ENCODE measurements around the gene MBOAT1.

MBOAT1 gene

DNA sequence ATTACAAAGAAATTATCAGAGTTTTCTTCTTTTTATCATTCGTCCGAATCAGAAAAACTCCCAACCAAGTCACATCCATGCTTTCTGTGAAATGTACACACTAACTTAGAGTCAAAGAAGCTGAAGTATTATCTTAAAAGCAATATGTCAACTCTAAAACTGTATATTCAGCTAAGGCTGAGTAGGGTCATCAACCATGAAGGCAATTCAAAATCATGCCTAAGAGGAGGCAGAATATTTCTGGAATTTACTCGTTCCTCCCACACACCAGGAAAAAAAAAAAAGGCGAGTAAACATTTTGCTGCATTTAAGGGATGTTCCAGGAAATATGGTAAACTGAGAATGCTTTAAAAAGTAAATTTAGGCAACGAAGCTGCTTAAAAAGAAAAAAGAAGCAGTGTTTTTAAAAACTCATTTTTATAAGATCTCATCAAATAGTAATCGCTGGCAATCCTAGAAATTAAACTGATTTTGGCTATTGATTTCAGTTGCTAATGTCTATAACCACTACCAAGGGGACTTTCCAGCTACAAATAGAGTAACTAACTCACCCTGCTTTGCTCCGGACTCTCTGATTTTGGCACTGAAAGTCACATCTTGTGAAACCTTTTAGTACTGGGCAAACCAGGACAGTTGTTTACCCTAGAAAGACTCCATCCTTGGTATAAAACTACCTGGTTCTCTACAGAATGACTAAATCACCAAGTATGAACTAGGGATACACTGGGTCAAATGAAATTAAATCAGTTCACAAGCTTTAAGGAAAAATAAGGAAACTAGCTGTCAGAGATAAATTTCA lies 82.8 kb downstream of the MBOAT1 start:
- no peak for DNase-seq

DNA sequence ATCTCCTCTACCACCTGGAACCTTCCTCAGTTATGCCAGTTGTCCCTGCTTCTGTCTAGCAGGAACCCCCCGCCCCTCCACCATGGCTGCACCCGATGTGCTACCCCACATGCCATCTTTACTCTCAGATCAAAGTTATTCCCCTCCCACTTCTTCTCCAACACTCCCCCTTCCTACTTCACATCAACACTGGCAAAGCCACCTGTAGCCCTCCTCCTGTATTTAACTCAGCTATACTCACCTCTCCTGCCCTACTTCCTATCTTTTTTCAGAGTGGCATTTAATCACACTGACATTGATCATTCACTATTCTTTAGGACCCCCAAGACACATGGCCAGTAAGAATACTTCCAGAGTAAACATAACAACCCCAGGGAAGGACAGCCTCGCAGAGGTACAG lies 84.3 kb downstream of the MBOAT1 start:
- no peak for DNase-seq

DNA sequence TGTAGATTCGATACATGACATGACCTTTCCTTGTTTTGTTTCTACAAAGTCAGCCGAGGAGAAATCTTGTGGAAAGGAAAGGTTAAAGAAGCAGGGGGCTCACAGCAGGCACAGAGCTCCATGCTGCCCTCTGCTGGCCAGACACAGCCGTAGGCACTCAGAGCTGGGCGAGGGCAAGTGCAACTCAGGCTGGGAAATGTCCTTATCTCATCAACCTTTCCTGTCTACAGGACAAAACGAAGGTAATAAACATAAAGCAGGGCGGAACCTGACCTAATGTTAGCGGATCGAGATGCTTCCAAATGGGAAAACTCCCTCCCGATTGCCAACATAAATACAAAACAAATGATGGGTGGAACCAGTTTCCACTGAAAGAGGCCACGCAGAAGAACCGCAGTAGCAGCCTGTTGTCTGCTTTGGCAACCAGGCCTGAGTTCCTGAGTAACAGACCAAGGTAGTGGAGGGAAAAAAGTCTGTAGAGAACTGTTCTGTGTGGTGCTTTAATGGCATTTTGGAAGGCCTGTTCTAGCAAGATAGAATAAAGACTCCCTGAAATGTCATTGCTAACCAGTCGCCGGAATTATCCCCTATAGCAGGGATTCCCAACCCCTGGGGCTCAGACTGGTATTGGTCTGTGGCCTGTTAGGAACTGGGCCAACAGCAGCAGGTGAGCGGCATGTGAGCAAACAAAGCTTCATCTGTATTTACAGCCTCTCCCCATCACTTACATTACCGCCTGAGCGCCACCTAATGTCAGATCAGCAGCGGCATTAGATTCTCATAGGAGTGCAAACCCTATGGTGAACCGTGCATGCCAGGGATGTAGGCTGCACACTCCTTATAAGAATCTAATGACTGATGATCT lies 85.2 kb downstream of the MBOAT1 start:
- peak; percentile 45 for DNase-seq

DNA sequence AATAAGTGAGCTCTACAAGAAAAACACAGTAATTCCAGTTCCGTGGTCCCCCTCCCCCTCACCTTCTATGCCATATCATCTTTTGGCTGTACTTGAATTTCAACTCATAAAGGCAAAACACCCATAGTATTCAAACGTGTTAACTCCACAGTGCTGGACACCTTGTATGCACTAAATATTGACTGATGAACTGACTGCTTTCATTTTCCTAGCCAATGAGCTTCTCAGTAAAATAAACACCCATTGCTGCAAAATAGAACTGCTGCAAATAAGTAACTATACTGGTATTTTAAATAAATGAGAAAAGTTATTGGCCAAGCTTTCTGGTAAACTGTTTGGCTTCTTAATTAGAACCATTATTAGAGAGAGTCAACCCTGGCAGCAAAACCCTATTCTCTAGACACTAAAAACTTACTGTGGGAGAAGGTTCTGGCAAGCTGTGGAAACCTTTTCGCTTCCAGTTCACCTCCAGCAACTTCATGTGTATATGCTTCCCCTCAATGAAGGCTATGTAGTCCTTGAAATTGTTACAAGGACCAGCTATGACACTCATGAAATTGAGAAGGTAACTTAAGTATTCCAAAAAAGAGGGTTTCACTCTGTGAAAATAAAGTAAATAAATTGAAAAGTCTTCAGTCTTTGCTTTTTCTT lies 86.0 kb downstream of the MBOAT1 start:
- DNase-seq = no peak

DNA sequence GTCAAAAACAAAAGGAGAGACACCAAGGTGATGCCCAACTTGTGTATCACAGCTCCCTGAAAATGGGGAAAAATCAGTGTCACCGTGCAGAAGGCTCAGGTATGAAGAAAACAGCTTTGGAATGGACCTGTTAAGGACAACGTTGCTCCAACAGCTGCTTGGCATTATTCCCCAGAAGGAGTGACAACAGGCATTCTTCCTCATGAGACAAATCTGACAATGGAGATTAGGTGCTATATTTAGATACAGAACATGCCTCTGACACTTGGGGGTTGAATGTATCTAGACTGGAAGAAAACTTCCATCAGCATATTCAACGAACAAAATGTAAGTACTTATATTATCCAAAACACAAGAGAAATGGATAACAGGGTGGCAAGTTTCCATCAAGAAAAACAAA lies 87.7 kb downstream of the MBOAT1 start:
- no peak for DNase-seq

DNA sequence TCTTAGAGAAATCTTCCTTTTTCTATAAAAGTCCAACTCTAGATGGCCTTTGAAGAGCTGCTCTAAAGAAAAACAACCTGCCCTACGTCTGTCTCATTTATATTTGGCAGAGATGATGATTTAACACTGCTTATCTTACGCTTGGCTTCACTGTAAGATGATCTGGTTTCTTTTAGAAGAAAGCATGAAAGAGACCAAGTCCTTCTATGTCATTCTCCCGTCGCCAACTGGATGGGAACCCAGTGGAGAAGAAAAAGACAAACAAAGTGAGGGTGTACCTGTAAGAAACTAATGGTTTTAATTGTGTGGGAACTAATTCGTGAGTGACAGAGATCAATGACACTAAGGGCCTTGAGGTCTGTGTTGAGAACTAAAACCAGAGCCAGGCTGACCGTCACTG lies 92.8 kb downstream of the MBOAT1 start:
- DNase-seq = no peak

DNA sequence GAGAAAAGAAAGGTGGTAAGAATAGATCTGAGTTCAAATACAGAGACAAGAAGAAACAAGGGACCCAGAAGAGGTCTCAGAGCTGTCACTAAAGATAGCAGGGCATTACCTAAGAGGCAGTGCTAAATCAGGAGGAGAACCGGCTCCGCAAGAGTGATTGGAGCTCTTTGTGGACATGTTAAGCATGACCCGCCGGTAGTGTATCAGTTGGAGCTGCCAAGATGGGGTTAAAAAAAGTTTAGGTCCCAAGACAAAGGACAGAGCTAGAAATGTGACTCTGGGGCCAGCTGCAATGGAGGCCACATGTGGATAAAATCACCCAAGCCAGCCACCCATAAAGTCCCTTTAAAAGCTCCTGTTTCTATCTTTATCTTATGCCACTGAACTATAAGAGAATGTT lies 93.4 kb downstream of the MBOAT1 start:
- DNase-seq = no peak

DNA sequence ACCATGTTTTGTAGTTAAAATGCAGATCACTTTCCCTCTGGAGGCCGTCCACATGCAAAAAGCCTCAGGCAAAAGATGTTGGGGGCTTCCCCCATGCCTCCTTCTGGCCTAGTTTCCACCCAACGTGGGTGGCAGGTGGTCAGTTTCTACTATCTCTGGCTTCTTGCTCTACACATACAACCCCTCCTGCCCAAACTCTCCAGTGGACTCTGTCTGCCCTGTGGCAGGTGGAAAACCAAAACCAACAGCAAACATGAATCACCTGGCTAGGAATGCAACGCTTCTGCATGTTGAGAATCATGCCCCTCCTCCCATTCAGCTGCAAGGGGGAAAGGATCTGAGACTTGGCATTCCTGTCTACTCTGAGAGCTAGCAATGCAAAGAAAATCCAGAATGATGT lies 94.8 kb downstream of the MBOAT1 start:
- no peak for DNase-seq

DNA sequence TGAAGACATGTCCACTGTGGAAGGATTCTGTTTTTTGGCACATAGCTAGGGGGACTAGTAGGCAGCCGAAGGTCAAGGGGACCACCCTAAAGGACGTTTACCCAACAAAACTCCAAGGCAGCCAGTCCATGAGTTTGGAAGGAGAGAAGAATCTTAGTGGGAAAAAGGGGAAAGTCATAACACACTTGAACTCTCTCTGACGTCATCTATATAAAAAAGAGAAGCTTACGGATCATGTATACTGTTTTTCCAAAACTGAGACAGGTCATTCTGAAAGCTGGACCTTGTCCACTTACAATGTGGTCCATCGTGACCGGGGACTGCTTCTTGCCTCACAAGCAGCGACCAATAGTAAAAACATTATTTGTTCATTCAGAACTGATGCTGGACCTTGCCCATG lies 95.5 kb downstream of the MBOAT1 start:
- no peak for DNase-seq

DNA sequence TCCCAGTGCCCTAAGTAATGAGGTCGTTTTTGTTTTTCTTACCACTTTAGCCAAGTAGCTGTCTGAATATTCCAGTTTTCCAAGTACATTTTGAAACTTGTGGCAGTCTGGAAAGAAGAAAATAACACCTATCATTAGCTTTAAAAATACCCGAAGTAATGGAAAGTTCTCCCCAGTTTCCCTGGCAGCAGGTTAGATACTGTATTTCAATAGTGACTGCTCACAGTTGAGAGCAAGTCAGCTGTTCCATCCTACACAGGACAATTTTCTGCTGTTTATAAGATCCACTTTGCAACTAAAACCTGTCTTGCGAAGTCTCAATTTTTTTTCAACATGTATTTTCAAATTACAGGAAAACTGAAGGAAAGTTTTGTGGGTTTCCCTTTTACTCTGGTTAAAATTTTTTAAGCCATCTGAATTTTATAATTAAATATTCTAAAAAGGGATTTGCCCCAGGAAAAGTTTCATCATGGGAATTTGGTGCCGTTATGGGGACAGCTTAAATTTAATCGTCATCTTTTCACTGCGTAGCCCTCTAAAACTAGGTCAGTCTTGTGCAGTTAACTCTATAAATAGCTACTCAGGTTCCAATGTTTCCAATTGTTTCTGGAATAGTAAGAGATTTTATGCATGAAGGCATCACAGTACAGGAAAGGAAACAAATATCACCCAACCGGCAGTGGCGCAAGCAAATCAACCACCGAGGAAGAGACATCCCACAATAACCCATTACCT lies 96.9 kb downstream of the MBOAT1 start:
- no peak for DNase-seq

DNA sequence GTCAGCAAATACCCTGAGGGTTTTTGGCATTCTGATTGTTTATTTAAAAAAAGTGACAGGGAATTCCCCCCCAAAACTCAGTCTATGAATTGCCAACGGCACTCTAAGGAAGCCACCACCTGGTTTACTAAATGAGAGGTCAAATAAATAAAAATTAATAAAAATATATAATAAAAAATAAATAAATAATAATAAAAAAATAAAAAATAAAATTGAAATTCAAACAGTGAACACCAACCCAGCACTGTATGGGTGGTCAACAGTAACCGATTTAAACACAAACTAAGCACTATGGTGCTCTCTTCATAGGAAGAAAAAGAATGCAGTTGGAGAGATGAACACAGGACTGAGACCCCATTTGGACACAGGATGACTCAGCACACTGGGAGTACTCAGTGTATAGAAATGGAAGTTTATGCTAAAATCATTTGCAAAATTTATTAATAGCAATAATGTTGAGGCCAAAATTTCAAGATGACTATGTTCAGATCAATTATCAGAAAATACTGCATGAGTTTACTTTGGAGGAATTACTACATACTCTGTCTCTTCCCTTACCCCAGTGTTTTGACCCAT lies 98.5 kb downstream of the MBOAT1 start:
- DNase-seq = no peak

DNA sequence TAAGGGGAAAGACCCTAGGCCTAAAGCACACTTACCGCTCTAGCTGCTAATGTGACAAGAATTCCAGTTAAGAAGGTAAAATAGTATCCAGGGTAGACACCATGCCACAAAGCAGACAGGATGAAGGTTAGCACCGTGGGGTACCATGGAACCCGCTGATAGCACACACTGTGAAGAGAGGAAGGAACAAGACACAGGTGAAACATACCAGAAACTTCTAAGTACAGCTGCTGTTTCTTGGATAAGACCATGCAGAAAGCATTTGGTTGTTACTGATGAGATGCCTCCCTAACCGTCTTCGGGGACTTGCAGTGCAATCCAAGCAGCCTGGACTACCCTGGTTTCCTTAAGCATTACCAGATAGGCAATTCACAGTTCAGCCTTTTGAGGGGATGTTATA lies 99.4 kb downstream of the MBOAT1 start:
- DNase-seq = no peak

DNA sequence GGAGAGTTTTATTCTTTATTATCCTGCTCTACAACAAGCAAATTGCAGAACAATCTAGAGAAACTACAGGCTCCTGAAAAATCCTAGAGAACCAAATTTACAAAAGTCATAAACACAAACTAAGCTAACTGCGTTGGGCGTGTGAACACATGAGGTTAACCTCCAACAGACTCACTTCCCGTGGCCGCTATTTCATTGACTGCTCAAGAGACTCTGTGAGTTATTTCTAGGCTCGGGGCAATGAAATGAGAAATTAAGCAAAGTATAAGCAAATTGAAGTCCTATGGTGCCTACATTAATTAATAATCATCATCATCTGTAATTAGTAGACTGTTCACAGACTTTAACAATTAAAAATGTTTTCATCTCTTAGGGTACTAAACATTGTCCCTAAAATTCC lies 100.0 kb downstream of the MBOAT1 start:
- DNase-seq = no peak

DNA sequence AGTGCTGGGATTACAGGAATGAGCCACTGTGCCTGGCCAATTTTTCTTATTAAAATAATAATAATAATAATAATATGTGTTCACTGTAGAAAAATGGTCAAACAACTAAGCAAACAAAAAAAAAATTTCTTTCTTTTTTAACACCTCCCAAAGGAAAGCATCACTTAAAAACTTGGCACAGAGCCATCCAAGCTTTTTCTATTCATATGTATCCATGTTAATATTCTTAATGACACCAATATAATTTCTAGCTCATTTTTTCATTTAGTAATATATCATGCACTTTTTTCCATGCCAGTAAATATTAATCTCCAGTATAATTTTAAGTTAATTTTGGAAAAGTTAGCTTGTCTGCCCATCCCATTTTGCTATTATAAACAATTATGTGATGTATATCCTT lies 101.8 kb downstream of the MBOAT1 start:
- DNase-seq = no peak

DNA sequence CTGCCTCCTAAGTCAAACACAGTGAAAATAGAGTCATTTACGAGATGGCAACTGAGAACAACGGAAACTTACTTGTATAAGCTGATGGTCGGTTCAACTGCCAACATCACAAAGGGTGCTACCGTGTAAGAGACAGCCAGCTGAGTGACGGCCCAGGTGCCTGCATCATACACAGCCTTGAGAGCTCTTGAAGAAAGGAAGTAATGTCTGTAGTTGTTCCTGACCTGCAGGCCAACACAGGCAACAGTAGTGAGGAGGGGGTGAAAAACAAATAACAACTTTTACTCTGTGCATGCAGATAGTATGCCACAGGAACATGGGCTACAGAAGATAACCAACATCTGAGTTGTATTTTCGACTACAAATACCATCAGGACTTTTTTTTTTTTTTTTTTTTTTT lies 102.7 kb downstream of the MBOAT1 start:
- no peak for DNase-seq

DNA sequence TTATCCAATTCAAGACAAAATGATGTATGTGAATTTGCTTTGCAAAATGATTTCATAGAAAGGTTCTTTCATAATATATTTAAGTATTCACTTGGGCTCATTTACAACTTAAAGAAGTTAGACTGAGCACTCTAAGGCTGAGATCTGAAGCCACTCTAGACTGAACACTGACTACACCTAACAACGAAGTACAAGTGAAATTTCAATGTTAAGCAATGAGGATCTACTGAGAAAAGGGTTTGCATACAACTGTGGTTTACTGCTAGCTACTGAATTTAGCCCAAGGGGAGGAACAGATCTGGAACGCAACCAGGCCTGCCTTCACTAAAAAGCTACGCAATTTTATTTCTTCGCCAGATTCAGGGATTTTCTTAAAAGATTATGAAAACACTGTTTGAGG lies 106.4 kb downstream of the MBOAT1 start:
- DNase-seq = no peak

DNA sequence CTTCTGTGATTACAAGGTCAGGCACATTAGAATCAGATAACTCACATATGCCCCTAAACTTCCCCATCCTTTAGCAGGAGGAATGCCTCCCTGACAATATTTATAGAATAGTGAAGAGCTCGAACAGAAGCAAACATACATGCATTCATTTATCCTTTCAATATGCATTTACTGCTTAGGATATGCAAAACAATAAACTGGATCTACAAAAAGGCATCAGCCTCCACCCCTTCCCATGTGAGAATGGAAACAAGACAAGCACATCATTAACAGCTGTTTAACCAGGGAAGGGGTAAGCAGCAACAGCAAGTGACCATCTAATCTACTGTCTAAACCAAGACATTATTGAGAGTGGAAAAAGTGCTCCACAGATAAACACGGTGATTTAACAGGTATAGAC lies 107.6 kb downstream of the MBOAT1 start:
- no peak for DNase-seq

DNA sequence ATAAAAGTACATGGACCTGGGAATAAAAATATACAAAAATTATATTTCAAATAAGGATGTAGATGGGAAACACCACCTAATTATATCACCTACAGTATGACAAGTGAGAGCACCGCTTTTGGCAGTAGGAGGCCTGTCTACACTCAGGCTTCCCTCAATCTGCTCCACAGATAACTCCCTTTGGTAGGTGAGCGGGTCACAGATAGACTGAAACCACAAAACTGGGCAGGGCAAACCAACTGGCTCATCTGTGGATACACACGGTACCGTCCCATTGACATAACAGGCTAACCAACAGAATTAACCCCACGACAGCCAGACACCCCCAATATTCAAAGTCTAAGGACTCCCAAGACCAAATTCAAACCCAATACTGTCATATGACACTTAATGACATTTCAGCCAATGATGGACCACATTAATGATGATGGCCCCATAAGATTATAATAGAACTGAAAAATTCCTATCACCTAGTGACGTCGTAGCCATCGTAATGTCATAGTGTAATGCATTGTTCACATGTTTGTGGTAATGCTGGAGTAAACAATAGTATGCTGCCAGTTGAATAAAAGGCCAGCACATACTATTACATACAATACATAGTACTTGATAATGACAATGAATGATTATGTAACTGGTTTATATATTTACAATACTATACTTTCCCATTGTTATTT lies 109.7 kb downstream of the MBOAT1 start:
- DNase-seq = no peak

DNA sequence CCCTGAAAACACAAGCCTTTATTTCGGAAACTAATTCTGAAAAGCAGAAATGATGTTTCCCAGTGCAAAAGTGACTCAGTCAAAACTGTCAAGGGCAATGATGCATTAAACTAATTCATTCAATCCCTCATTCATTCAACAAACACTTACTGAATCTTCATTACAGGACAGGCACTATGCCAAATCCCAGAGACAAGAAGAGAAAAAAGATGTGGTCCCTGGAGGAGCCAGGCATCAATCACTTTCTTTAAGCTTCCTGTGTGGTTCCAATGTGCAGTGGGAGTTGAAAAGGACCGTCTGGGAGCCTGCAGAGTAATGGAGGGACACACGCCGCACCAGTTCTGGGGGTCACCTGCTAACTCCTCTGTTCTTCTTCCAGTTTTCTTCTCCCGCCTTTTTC lies 113.1 kb downstream of the MBOAT1 start:
- DNase-seq = no peak

DNA sequence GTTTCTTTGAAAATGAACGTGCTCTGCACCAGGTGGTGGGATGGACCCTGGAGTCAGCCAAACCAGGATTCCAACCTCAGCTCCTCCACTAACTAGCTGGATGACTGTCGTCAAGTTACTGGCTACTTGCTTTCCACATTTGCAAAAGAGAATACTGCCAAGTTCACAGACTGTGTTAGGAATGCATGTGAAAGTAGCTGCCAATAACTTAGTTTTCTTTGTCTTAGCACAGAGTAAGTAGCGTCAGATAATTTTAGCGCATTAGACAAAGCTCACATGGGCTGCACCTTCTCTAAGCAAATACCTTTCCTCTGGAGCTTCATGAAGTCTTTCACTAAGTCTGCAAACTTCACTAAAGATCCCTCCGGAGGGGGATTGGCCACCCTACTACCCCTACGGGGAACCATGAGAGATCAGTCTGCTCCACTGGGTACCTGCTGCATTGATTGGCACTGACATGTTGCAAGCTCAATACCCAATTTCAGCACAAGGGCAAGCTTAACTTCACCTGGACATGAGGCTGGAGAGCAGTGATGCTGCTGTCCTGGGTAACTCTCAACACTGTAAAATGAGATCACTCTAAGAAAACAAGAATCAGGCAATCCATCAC lies 113.9 kb downstream of the MBOAT1 start:
- no peak for DNase-seq

DNA sequence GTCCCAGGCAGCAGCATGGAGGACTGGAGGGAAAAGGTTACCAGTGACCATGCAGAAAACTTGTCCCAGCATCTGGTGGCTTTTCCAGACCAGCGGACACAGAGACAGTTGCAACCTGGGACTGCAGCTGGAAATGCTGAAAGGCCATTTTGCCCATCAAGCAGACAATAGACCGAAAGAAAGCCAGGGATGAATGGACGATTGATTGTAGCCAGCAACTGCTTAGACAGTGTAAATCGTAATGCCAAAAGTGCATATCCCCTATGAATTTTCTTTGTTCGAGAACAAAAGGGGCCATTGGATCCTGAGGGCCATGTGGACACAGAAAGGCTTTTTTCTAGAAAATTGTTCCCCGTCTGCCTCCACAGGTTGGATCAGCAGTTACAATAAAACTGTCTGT lies 115.7 kb downstream of the MBOAT1 start:
- no peak for DNase-seq

DNA sequence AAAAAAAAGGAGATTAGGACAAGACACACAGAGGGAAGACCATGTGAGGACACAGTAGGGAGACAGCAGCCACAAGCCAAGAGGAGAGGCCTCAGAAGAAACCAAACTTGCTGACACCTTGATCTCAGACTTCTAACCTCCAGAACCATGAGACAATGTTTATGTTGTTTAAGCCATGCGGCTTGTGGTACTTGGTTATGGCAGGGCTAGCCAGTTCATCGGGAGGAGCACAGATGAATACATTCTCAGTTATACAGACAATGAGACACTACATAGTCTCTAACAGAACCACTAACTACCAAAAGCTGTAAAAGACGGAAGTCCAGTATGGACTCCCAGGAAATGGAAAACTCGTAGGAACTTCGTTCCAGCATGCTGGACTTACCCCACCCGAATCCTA lies 116.8 kb downstream of the MBOAT1 start:
- DNase-seq = no peak

Measured in activated T-cell treated with anti-CD3 and anti-CD28 coated beads for 4 hours (primary cell).